HCT116 (cell line): ENCODE data around the gene PRKN. TPM values are rescaled to one million over a fixed set of nuclear protein-coding genes. Genes with fewer than 3 reads are reported as not detected.

Experiments used
- ATAC-seq: fragments of 200-7000 bp; cut with Tn5 transposase; 2 replicates; pipeline ENCODE4 v1.9.1; 2020; ENCODE audit warnings: mild to moderate bottlenecking, moderate library complexity
- BruUV-seq: library from RNA; stranded (reverse); fragments of 400-500 nt; replicated peaks from 2 replicates; lab custom pipeline; 2021; lab: Mats Ljungman, UMichigan
- CTCF ChIA-PET: fragments of 300-600 bp; sonication (Branson Sonifier 250); formaldehyde crosslinking; loops from one replicate; lab custom pipeline; 2021; ENCODE audit warnings: antibody characterized with exemption; lab: Charles Lee
- POLR2A ChIA-PET: fragments of 300-600, 350-600 bp; sonication (Branson Sonifier 250); formaldehyde crosslinking; loops from one replicate; lab custom pipeline; 2021; ENCODE audit warnings: antibody characterized with exemption; lab: Charles Lee
- RAD21 ChIA-PET, 2 experiments: fragments of 300-600 bp; sonication (Branson Sonifier 250); formaldehyde crosslinking; loops; one replicate each; lab custom pipeline; 2023; ENCODE audit warnings: low total read pairs in 2 of 2; ENCODE audit not compliant: uncharacterized antibody in 2 of 2, unreplicated experiment in 2 of 2, low non-redundant PET in 1 of 2; lab: Charles Lee
- DNase-seq: peaks from one replicate; pipeline ENCODE4 v3.0.0-alpha.2; 2010; ENCODE audit warnings: low read depth, low spot score
- H2AFZ ChIP-seq: fragments of 200-600 bp; shearing (Covaris generic), sonication (generic); 2 replicates; pipeline ENCODE4 v1.6.1; 2017; ENCODE audit warnings: low read depth, mixed run types, mixed read lengths, antibody characterized with exemption, low read length; ENCODE audit not compliant: poor library complexity, severe bottlenecking
- H3K27ac ChIP-seq: 2 replicates; pipeline ENCODE4 v1.5.1; 2012; ENCODE audit warnings: low read depth, low read length
- H3K27me3 ChIP-seq: fragments of 200-600 bp; sonication (generic); 2 replicates; pipeline ENCODE4 v1.6.1; 2016; ENCODE audit warnings: mixed run types, low read length, mixed read lengths; ENCODE audit not compliant: insufficient read depth
- H3K36me3 ChIP-seq, 2 experiments: fragments of 200-500 bp in 1 of 2; fragments of 200-600 bp in 1 of 2; sonication (Bioruptor generic) in 1 of 2; sonication (generic) in 1 of 2; 2 replicates each; pipeline versions ENCODE4 v1.5.1 to v1.6.1; 2014 to 2016; ENCODE audit warnings: low read length in 2 of 2, inconsistent platforms in 1 of 2, mixed read lengths in 1 of 2, mixed run types in 1 of 2; ENCODE audit not compliant: insufficient read depth in 2 of 2, control insufficient read depth in 1 of 2
- H3K4me1 ChIP-seq, 2 experiments: fragments of 200-600 bp in 1 of 2; sonication (generic) in 1 of 2; 2 replicates each; pipeline versions ENCODE4 v1.5.1 to v1.6.1; 2012 to 2017; ENCODE audit warnings: low read length in 2 of 2, inconsistent platforms in 1 of 2, mild to moderate bottlenecking in 1 of 2, mixed read lengths in 1 of 2, mixed run types in 1 of 2, moderate library complexity in 1 of 2; ENCODE audit not compliant: insufficient read depth in 2 of 2, control insufficient read depth in 1 of 2
- H3K4me2 ChIP-seq: fragments of 200-600 bp; sonication (generic); 2 replicates; pipeline ENCODE4 v1.6.1; 2017; ENCODE audit warnings: mixed run types, low read length, mixed read lengths
- H3K4me3 ChIP-seq, 2 experiments: fragments of 200-600 bp in 1 of 2; sonication (generic) in 1 of 2; replicated peaks in 1 of 2; 2 replicates each; pipeline ENCODE4 v1.5.1; 2011 to 2016; ENCODE audit warnings: low read length in 2 of 2, control low read depth in 1 of 2, low read depth in 1 of 2, mild to moderate bottlenecking in 1 of 2, mixed read lengths in 1 of 2, mixed run types in 1 of 2
- H3K79me2 ChIP-seq: fragments of 200-600 bp; sonication (generic); 2 replicates; pipeline ENCODE4 v1.6.1; 2017; ENCODE audit warnings: mild to moderate bottlenecking, mixed run types, low read length, moderate library complexity, mixed read lengths; ENCODE audit not compliant: insufficient read depth
- H3K9ac ChIP-seq: fragments of 200-600 bp; sonication (generic); 2 replicates; pipeline ENCODE4 v1.6.1; 2016; ENCODE audit warnings: low read length, mixed read lengths
- H3K9me2 ChIP-seq: fragments of 200-600 bp; sonication (generic), shearing (Covaris generic); 2 replicates; pipeline ENCODE4 v1.6.1; 2017; ENCODE audit warnings: mixed run types, mild to moderate bottlenecking, moderate library complexity; ENCODE audit not compliant: insufficient read depth
- H3K9me3 ChIP-seq, 2 experiments: fragments of 200-500 bp in 1 of 2; fragments of 200-600 bp in 1 of 2; sonication (Bioruptor generic) in 1 of 2; sonication (generic) in 1 of 2; 2 replicates each; pipeline ENCODE4 v1.6.1; 2014 to 2017; ENCODE audit warnings: low read length in 2 of 2, mixed read lengths in 2 of 2, inconsistent platforms in 1 of 2, low read depth in 1 of 2, mild to moderate bottlenecking in 1 of 2, mixed run types in 1 of 2, moderate library complexity in 1 of 2; ENCODE audit not compliant: control insufficient read depth in 1 of 2, insufficient read depth in 1 of 2
- H4K20me1 ChIP-seq: fragments of 200-600 bp; sonication (generic), shearing (Covaris generic); 2 replicates; pipeline ENCODE4 v1.6.1; 2017; ENCODE audit warnings: mixed run types, mild to moderate bottlenecking, moderate library complexity; ENCODE audit not compliant: insufficient read depth
- CBX3 ChIP-seq: IDR thresholded peaks from 2 replicates; pipeline ENCODE4 v1.6.1; 2012; ENCODE audit warnings: low read depth
- CEBPB ChIP-seq: IDR thresholded peaks from 2 replicates; pipeline ENCODE4 v1.6.1; 2012; ENCODE audit warnings: low read depth
- EZH2 ChIP-seq: fragments of 200-600 bp; sonication (generic); IDR thresholded peaks from 2 replicates; pipeline ENCODE4 v1.6.1; 2017; ENCODE audit warnings: antibody characterized with exemption, mixed run types
- FOSL1 ChIP-seq: IDR thresholded peaks from 2 replicates; pipeline ENCODE4 v1.6.1; 2012; ENCODE audit warnings: low read depth
- POLR2A ChIP-seq: IDR thresholded peaks from 2 replicates; pipeline ENCODE4 v1.7.0; 2011; ENCODE audit warnings: borderline replicate concordance; ENCODE audit not compliant: insufficient read depth, insufficient read length; ENCODE audit errors: extremely low read depth
- POLR2AphosphoS5 ChIP-seq: IDR thresholded peaks from 2 replicates; pipeline ENCODE4 v1.6.1; 2011; ENCODE audit warnings: mild to moderate bottlenecking, low read depth, low read length, moderate library complexity
- RAD21 ChIP-seq: IDR thresholded peaks from 2 replicates; pipeline ENCODE4 v1.6.1; 2012; ENCODE audit warnings: low read depth, mild to moderate bottlenecking
- SIN3A ChIP-seq: IDR thresholded peaks from 2 replicates; pipeline ENCODE4 v1.6.1; 2012; ENCODE audit warnings: low read depth
- SP1 ChIP-seq: IDR thresholded peaks from 2 replicates; pipeline ENCODE4 v1.6.1; 2012; ENCODE audit warnings: low read depth
- SRF ChIP-seq: IDR thresholded peaks from 2 replicates; pipeline ENCODE4 v1.6.1; 2012; ENCODE audit warnings: low read depth
- TCF7L2 ChIP-seq: IDR thresholded peaks from 2 replicates; pipeline ENCODE4 v1.7.0; 2011; ENCODE audit warnings: borderline replicate concordance, inconsistent platforms; ENCODE audit not compliant: insufficient read depth, insufficient read length; ENCODE audit errors: extremely low read depth
- YY1 ChIP-seq: IDR thresholded peaks from 2 replicates; pipeline ENCODE4 v1.6.1; 2011; ENCODE audit warnings: low read length, low read depth, moderate library complexity, mild to moderate bottlenecking; ENCODE audit not compliant: insufficient replicate concordance; ENCODE audit errors: extremely low read depth
- ZFX ChIP-seq: fragments of 450-650 bp; IDR thresholded peaks from 2 replicates; pipeline ENCODE4 v1.6.1; 2017
- intact Hi-C: fragments of 100-400 bp; cut with micrococcal nuclease; formaldehyde crosslinking; loops from 2 replicates; pipeline ENCODE4 v1.10.0; 2022
- total RNA-seq: library from RNA; stranded (reverse); gene quantifications from one replicate; pipeline ENCODE4 v1.2.1, GENCODE V29; 2021; ENCODE audit not compliant: unreplicated experiment
- TF ChIP-seq, protein P1 (sequence below): IDR thresholded peaks from 2 replicates; pipeline ENCODE4 v1.6.1; 2012; ENCODE audit warnings: low read depth
- TF ChIP-seq, protein P2 (sequence below): IDR thresholded peaks from 2 replicates; pipeline ENCODE4 v1.6.1; 2012

PRKN gene
- total RNA-seq, 1 experiment from 2014 or later, result 2.6 TPM

DNA sequence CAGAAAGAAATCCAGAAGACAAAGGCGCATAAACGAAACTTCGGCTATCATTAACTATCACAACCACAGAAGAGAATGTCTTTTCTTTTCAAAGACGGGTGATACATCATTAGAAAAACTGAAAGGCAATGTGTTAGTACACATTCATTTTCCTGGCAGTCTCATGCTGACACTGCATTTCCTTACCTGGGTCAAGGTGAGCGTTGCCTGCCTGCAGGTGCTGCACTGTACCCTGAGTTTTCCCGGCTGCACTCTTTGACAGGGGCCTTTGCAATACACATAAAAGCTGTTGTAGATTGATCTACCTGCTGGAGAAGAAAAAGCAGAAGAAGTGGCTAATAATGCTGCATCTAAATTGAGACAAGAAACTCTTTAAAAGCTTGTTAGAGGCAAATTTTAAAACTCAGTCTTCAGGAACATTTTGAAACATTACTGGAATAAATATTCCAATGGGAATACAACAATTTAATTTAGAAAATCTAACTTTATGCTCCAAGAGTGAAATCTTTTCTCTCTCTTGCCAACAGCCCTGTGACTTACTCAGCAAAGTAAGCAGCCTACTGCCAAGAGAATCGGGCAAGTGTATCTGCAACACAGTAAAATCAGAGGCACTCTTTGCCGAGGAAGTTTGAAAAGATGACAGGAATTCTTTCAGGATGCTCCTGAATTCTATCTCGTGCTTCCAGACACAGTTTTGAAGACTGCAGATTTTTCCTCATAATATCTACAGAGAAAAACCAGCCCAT lies 526.4 kb downstream of the PRKN start:
- H3K27me3 ChIP-seq, result no peaks in the 10 kb centered on the region; the same call in 1 of the 2 replicates
- TF ChIP-seq TCF7L2 (no peak), FOSL1 (no peak), CBX3 (no peak), YY1 (no peak), SIN3A (no peak), POLR2AphosphoS5 (no peak)
- no TSS peak for BruUV-seq
- ChIA-PET RAD21 (no interaction called here), CTCF (no interaction called here), POLR2A (no interaction called here)
- H3K27ac ChIP-seq, result no peak overlapping the region
- H3K4me1 ChIP-seq, result no peaks in the 10 kb centered on the region
- no peak overlapping the region for H3K9ac ChIP-seq
- DNase-seq (no peak), ATAC-seq (no peak)
- no peaks in the 10 kb centered on the region for H3K36me3 ChIP-seq
- H2AFZ ChIP-seq, result no peak overlapping the region
- H3K4me3 ChIP-seq, result no peak overlapping the region
- H3K79me2 ChIP-seq, result no peaks in the 10 kb centered on the region
- no peaks in the 10 kb centered on the region for H3K9me3 ChIP-seq
- intact Hi-C loops, result no loop called here
- no peak overlapping the region for H3K4me2 ChIP-seq
- H3K9me2 ChIP-seq, result no peaks in the 10 kb centered on the region
- H4K20me1 ChIP-seq, result no peaks in the 10 kb centered on the region

DNA sequence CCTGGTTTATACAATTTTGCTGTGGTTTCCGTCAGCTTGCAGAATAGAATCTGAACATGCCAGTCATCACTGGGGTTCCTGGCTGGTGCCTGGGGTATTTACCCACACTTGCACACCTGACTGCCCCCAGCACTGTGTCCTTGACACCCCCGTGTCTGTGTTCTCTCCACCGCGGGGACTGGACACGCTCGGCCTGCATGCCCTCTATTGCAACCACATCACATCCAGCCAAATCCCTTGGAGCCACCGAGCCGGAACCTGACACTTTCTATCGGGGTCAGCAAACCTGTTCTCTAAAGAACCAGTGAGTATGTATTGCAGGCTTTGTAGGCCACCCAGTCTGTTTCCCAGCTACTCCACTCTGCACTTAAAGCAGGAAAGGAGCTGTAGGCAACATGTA lies 527.5 kb downstream of the PRKN start:
- no peak overlapping the region for H3K4me2 ChIP-seq
- no peaks in the 10 kb centered on the region for H3K9me2 ChIP-seq
- H3K36me3 ChIP-seq, result no peaks in the 10 kb centered on the region
- no peaks in the 10 kb centered on the region for H3K79me2 ChIP-seq
- POLR2A ChIA-PET, result no interaction called here
- BruUV-seq, result no TSS peak
- no peaks in the 10 kb centered on the region for H4K20me1 ChIP-seq
- DNase-seq, result no peak
- H3K4me1 ChIP-seq, result no peaks in the 10 kb centered on the region
- no peak overlapping the region for H2AFZ ChIP-seq
- CTCF ChIA-PET, result no interaction called here
- RAD21 ChIA-PET, result no interaction called here
- H3K9ac ChIP-seq, result no peak overlapping the region
- no peak overlapping the region for H3K4me3 ChIP-seq
- ATAC-seq, result no peak
- H3K27ac ChIP-seq, result no peak overlapping the region
- intact Hi-C loops, result no loop called here
- no peaks in the 10 kb centered on the region; the same call in 1 of the 2 replicates for H3K27me3 ChIP-seq
- H3K9me3 ChIP-seq, result no peaks in the 10 kb centered on the region
- no peak for TF ChIP-seq CBX3
- no peak for TF ChIP-seq POLR2A
- TF ChIP-seq SP1, result no peak
- no peak for TF ChIP-seq EZH2
- TF ChIP-seq, protein P1, sequence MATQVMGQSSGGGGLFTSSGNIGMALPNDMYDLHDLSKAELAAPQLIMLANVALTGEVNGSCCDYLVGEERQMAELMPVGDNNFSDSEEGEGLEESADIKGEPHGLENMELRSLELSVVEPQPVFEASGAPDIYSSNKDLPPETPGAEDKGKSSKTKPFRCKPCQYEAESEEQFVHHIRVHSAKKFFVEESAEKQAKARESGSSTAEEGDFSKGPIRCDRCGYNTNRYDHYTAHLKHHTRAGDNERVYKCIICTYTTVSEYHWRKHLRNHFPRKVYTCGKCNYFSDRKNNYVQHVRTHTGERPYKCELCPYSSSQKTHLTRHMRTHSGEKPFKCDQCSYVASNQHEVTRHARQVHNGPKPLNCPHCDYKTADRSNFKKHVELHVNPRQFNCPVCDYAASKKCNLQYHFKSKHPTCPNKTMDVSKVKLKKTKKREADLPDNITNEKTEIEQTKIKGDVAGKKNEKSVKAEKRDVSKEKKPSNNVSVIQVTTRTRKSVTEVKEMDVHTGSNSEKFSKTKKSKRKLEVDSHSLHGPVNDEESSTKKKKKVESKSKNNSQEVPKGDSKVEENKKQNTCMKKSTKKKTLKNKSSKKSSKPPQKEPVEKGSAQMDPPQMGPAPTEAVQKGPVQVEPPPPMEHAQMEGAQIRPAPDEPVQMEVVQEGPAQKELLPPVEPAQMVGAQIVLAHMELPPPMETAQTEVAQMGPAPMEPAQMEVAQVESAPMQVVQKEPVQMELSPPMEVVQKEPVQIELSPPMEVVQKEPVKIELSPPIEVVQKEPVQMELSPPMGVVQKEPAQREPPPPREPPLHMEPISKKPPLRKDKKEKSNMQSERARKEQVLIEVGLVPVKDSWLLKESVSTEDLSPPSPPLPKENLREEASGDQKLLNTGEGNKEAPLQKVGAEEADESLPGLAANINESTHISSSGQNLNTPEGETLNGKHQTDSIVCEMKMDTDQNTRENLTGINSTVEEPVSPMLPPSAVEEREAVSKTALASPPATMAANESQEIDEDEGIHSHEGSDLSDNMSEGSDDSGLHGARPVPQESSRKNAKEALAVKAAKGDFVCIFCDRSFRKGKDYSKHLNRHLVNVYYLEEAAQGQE, result no peak
- TF ChIP-seq, protein P2, sequence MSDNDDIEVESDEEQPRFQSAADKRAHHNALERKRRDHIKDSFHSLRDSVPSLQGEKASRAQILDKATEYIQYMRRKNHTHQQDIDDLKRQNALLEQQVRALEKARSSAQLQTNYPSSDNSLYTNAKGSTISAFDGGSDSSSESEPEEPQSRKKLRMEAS, result no peak
- TF ChIP-seq RAD21, result no peak
- no peak for TF ChIP-seq SIN3A
- TF ChIP-seq YY1, result no peak
- TF ChIP-seq CEBPB, result no peak
- TF ChIP-seq SRF, result no peak
- no peak for TF ChIP-seq ZFX
- TF ChIP-seq POLR2AphosphoS5, result no peak
